GOT3 (cell line): ENCODE results near the gene TAS2R42.

Experiments used
- DNase-seq: peaks from one replicate; lab custom pipeline; 2025; ENCODE audit warnings: mixed read lengths; lab: John Stamatoyannopoulos, UW

TAS2R42 gene

GRCh38 chr12:11144297-11144696 is 42.4 kb downstream of the TAS2R42 start:
- DNase-seq: no peak

GRCh38 chr12:11143352-11143751 is 43.4 kb downstream of the TAS2R42 start:
- DNase-seq: no peak

GRCh38 chr12:11136075-11136474 is 50.7 kb downstream of the TAS2R42 start:
- no peak for DNase-seq
